Thyroid gland (tissue), 4 donors: ENCODE data around the gene JMJD1C.

Experiments used
- POLR2A ChIP-seq, 2 donors: fragments of 450-650 bp; IDR thresholded peaks; one replicate each; pipeline ENCODE4 v1.6.1; 2017; ENCODE audit warnings: antibody characterized with exemption in 2 of 2, mild to moderate bottlenecking in 2 of 2, moderate library complexity in 1 of 2
- TF ChIP-seq, protein P1 (sequence below), 6 experiments: fragments of 200-600 bp in 3 of 6; fragments of 450-650 bp in 3 of 6; sonication (generic) in 3 of 6; IDR thresholded peaks; one replicate each; pipeline ENCODE4 v1.5.1; 2016 to 2019; ENCODE audit warnings: antibody characterized with exemption in 6 of 6, mild to moderate bottlenecking in 2 of 6, inconsistent platforms in 1 of 6, moderate library complexity in 1 of 6

- TF ChIP-seq, protein P1, sequence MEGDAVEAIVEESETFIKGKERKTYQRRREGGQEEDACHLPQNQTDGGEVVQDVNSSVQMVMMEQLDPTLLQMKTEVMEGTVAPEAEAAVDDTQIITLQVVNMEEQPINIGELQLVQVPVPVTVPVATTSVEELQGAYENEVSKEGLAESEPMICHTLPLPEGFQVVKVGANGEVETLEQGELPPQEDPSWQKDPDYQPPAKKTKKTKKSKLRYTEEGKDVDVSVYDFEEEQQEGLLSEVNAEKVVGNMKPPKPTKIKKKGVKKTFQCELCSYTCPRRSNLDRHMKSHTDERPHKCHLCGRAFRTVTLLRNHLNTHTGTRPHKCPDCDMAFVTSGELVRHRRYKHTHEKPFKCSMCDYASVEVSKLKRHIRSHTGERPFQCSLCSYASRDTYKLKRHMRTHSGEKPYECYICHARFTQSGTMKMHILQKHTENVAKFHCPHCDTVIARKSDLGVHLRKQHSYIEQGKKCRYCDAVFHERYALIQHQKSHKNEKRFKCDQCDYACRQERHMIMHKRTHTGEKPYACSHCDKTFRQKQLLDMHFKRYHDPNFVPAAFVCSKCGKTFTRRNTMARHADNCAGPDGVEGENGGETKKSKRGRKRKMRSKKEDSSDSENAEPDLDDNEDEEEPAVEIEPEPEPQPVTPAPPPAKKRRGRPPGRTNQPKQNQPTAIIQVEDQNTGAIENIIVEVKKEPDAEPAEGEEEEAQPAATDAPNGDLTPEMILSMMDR (IDR thresholded peaks at IDR 0.05): no peak
- TF ChIP-seq POLR2A (IDR thresholded peaks at IDR 0.05): no peak
Observed at GRCh38 chr10:63502832-63503231, 37.1 kb upstream of the JMJD1C start.
